Transverse colon (tissue), 4 donors: ENCODE results near the gene ACAD11. TPM values are rescaled to one million over a fixed set of nuclear protein-coding genes. Genes with fewer than 3 reads are reported as not detected.

Source experiments
- DNase-seq: peaks from one replicate; pipeline ENCODE4 v3.0.0-alpha.2; 2019
- H3K27ac ChIP-seq, 4 donors: fragments of 200-600 bp; sonication (generic); 2 replicates each; pipeline ENCODE4 v1.5.1; 2016 to 2018; ENCODE audit warnings: inconsistent platforms in 4 of 4
- H3K27me3 ChIP-seq: fragments of 200-600 bp; sonication (generic); 2 replicates; pipeline ENCODE4 v1.5.1; 2017; ENCODE audit warnings: inconsistent platforms
- H3K36me3 ChIP-seq, 4 donors: fragments of 200-600 bp; sonication (generic); 2 replicates each; pipeline ENCODE4 v1.5.1; 2017 to 2019; ENCODE audit warnings: inconsistent platforms in 4 of 4
- H3K4me1 ChIP-seq, 4 donors: fragments of 200-600 bp; sonication (generic); 2 replicates each; pipeline ENCODE4 v1.5.1; 2017 to 2020; ENCODE audit warnings: inconsistent platforms in 4 of 4
- H3K4me3 ChIP-seq, 4 donors: fragments of 200-600 bp; sonication (generic); 1 replicate in 1 of 4; 2 replicates in 3 of 4; pipeline versions ENCODE4 v1.5.1 to v1.6.1; 2017 to 2019; ENCODE audit warnings: inconsistent platforms in 4 of 4
- H3K9me3 ChIP-seq, 2 donors: fragments of 200-600 bp; sonication (generic); 2 replicates each; pipeline ENCODE4 v1.5.1; 2017 to 2019; ENCODE audit warnings: inconsistent platforms in 2 of 2
- EP300 ChIP-seq: sonication (generic); formaldehyde crosslinking; IDR thresholded peaks from one replicate; pipeline ENCODE4 v1.6.1; 2017; ENCODE audit warnings: antibody characterized with exemption, low read depth
- POLR2A ChIP-seq: fragments of 450-650 bp; IDR thresholded peaks from one replicate; pipeline ENCODE4 v1.6.1; 2016; ENCODE audit warnings: antibody characterized with exemption, mild to moderate bottlenecking, moderate library complexity
- POLR2AphosphoS5 ChIP-seq, 3 donors: sonication (generic); formaldehyde crosslinking; IDR thresholded peaks; one replicate each; pipeline ENCODE4 v1.6.1; 2016; ENCODE audit warnings: antibody characterized with exemption in 3 of 3
- WGBS, 2 donors: methylation state at CpG; one replicate each; pipeline ENCODE4 v1.1.5; 2018; ENCODE audit warnings: low coverage in 1 of 2; 5-methylcytosine and 5-hydroxymethylcytosine counted together
- in situ Hi-C, 4 donors: fragments of 200-750 bp; cut with MboI; loops; one replicate each; pipeline versions ENCODE4 v1.15.0 to v1.15.1; 2017; ENCODE audit warnings: low sequenced_read_pairs in 3 of 4, low pct_ligation_motif_present in 1 of 4, low pct_unique_long_range_greater_than_20kb in 1 of 4
- intact Hi-C: fragments of 100-400 bp; cut with DNase I; formaldehyde crosslinking; loops from one replicate; pipeline ENCODE4 v1.15.1; 2023; ENCODE audit warnings: low total_unique reads
- total RNA-seq, 4 donors: library from RNA; depleted of rRNA; stranded (reverse); fragments of >200 nt; gene quantifications; one replicate each; pipeline ENCODE4 v1.1.0, GENCODE V29; 2016
- TF ChIP-seq, protein P1 (sequence below), 5 experiments: fragments of 200-600 bp in 3 of 5; fragments of 450-650 bp in 2 of 5; sonication (generic) in 3 of 5; IDR thresholded peaks; 1 replicate in 2 of 5; 2 replicates in 3 of 5; pipeline ENCODE4 v1.5.1; 2016 to 2017; ENCODE audit warnings: antibody characterized with exemption in 5 of 5, inconsistent platforms in 3 of 5, mild to moderate bottlenecking in 2 of 5, moderate library complexity in 1 of 5

The ACAD11 gene
- total RNA-seq, 4 donors from 2014 or later, result 10.2 to 56.7 (median 20.9) TPM

DNA sequence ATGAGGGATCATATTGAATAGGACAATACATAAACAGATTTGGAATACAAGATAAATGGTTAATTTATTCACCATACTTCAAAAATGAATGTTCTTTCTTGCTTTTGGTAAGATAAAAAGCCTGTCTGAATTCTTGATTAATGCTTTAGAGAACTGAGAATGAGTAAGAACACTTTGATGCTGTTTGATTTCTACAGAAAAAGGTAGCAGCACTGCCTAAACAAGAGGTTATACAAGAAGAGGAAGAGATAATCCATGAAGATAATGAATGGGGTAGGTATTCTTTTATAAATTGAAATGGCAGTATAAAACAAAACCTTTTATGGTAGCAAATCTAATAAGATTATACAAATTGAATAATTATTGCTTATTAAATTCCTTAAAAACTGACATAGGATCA lies 15.8 kb upstream of the ACAD11 start:
- Histone ChIP-seq H3K27me3 (no peaks in the 10 kb centered on the region), H3K4me1 (no peaks in the 10 kb centered on the region), H3K9me3 (no peaks in the 10 kb centered on the region), H3K36me3 (peaks cover 0 to 57% (median 20%) of the 10 kb centered on the region in 4 donors), H3K4me3 (no peak overlapping the region), H3K27ac (no peak overlapping the region)
- TF ChIP-seq, protein P1, sequence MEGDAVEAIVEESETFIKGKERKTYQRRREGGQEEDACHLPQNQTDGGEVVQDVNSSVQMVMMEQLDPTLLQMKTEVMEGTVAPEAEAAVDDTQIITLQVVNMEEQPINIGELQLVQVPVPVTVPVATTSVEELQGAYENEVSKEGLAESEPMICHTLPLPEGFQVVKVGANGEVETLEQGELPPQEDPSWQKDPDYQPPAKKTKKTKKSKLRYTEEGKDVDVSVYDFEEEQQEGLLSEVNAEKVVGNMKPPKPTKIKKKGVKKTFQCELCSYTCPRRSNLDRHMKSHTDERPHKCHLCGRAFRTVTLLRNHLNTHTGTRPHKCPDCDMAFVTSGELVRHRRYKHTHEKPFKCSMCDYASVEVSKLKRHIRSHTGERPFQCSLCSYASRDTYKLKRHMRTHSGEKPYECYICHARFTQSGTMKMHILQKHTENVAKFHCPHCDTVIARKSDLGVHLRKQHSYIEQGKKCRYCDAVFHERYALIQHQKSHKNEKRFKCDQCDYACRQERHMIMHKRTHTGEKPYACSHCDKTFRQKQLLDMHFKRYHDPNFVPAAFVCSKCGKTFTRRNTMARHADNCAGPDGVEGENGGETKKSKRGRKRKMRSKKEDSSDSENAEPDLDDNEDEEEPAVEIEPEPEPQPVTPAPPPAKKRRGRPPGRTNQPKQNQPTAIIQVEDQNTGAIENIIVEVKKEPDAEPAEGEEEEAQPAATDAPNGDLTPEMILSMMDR (IDR thresholded peaks at IDR 0.05), result no peak
- TF ChIP-seq POLR2AphosphoS5 (IDR thresholded peaks at IDR 0.05) (no peak), EP300 (no peak), POLR2A (no peak)
- intact Hi-C loops (no loop called here), in situ Hi-C loops (loop anchor here in 1 of 4 donors (25.0 kb wide), 1 partner anchor 912 kb away; no protein-coding TSS in a partner anchor)
- no peak for DNase-seq

DNA sequence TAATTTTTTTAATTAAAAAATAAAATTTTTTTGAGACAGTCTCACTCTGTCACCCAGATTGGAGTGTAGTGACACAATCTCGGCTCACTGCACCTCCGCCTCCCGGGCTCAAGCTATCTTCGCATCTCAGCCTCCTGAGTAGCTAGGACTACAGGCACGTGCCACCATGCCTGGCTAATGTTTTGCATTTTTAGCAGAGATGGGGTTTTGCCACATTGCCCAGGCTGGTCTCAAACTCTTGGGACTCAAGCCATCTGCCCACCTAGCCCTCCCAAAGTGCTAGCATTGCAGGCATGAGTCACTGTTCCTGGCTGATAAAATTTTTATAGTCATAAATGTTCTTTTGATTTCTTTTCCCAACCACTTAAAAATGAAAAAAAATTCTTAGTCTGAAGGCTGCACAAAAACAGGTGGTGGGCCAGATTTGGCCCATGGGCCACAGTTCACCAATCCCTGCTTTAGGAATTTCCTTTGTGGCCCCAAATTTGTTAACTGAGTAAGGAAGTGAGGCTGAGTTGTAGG lies 9.7 kb upstream of the ACAD11 start:
- in situ Hi-C loops, result no loop called here
- H3K27ac ChIP-seq, result no peak overlapping the region
- peaks cover 0 to 30% (median 4%) of the 10 kb centered on the region in 4 donors for H3K36me3 ChIP-seq
- 79 to 94% methylated on average over 5 of the region's 5 CpGs for WGBS, 2 donors
- H3K9me3 ChIP-seq, result no peaks in the 10 kb centered on the region
- intact Hi-C loops, result no loop called here
- TF ChIP-seq POLR2A, result no peak
- TF ChIP-seq, protein P1 (IDR thresholded peaks at IDR 0.05), result no peak
- H3K4me3 ChIP-seq, result no peak overlapping the region
- no peaks in the 10 kb centered on the region for H3K4me1 ChIP-seq
- no peaks in the 10 kb centered on the region for H3K27me3 ChIP-seq
- DNase-seq, result no peak

DNA sequence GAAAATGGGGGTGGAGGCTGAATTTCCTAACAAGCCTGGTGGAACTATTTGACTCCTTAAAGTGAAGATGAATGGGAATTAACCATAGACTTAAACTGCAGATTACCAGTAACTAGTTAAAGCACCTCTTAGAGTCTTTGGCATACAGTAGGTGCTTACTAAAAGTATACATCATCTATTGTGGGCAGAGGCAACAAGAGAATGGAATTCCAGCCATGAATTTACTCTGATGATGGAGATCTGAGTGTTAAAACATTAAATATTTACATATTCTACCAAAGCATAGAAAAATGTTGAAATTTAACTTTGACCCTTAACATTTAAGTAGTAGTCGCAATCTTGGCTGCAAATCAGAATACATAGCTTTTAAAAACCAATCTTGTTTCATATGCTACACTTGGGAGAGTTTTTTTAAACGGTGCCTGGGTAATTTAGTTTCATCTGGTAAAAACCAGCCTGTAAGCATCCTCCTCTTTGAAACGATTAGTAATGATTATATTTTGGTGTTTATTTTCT lies 5.7 kb upstream of the ACAD11 start:
- Histone ChIP-seq H3K4me3 (no peak overlapping the region), H3K9me3 (no peaks in the 10 kb centered on the region), H3K27me3 (no peaks in the 10 kb centered on the region), H3K36me3 (peaks cover 0 to 3% (median 0%) of the 10 kb centered on the region in 4 donors), H3K27ac (no peak overlapping the region), H3K4me1 (peaks cover 3 to 23% (median 19%) of the 10 kb centered on the region in 4 donors)
- no peak for DNase-seq
- intact Hi-C loops (no loop called here), in situ Hi-C loops (no loop called here)
- TF ChIP-seq POLR2AphosphoS5 (IDR thresholded peaks at IDR 0.05) (no peak), POLR2A (no peak), EP300 (no peak)
- TF ChIP-seq, protein P1 (IDR thresholded peaks at IDR 0.05), result no peak
- 65 to 70% methylated on average over 3 of the region's 3 CpGs for WGBS, 2 donors

DNA sequence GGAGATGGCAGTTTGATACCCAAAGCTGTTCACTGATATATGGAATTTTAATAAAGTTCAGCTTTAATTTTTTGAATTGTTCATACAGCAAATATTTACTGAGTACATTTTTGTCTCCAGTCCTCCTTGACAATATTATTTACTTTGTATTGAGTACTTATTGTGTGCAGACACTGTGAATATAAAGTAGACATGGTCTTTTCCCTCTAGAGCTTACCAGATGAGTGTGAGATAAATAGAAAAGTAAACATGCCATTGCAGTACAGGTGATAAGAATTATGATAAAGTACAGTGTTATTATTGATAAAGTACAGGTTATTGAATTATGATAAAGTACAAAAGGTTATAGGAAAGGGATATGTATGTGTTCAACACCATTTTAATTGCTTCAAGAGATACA lies 2.6 kb upstream of the ACAD11 start:
- TF ChIP-seq POLR2AphosphoS5 (IDR thresholded peaks at IDR 0.05) (no peak), EP300 (no peak), POLR2A (no peak)
- TF ChIP-seq, protein P1 (IDR thresholded peaks at IDR 0.05), result no peak
- DNase-seq, result no peak
- intact Hi-C loops, result no loop called here
- Histone ChIP-seq H3K9me3 (no peaks in the 10 kb centered on the region), H3K4me3 (no peak overlapping the region), H3K27me3 (no peaks in the 10 kb centered on the region), H3K36me3 (no peaks in the 10 kb centered on the region), H3K27ac (no peak overlapping the region), H3K4me1 (peaks cover 12 to 38% (median 29%) of the 10 kb centered on the region in 4 donors)
- in situ Hi-C loops, result no loop called here
